ENCODE measurements around the gene BIRC5.
"Not testable (repeated sequence)": the region's sequence is repeated elsewhere in the genome, so short reads cannot be mapped to it uniquely, and the experiment has no call there.

The BIRC5 gene

DNA sequence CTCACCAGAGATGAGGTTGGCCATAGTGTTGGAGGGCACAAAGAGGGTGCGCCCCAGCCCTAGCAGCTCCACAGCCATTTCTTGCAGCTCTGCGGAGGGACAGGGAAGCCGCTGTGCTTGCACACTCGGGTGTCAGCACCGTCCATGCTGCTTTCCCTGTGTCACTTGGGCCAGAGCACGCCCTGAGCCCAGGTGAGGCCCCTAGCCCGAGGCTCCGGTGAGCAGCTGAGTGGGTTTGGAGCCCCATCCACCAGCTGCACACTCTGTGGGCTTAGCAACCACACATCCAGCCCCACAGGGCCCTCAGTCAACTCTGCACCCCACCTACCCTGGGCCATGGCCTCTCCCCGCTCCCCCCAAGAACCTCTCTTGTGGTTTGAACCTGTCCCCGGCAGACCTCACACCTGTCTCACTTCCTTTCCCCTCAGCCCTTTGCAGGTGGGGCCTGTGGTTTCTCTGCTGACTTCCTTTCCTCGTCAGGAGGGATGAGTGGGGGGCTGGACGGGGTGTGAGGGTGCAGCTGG, 38.1 kb downstream of the BIRC5 start:
- peaks cover 39% of the 10 kb centered on the region for H3K4me1 Mint-ChIP-seq (ENCODE audit: low read depth)
- H3K36me3 Mint-ChIP-seq: no peaks in the 10 kb centered on the region
- peak overlapping the region; percentile 34 for H3K27ac Mint-ChIP-seq
- H3K4me3 Mint-ChIP-seq: peak overlapping the region; percentile 84
- H3K27me3 Mint-ChIP-seq: no peaks in the 10 kb centered on the region
- H3K9me3 Mint-ChIP-seq (ENCODE audit: low read depth): no peaks in the 10 kb centered on the region

GRCh38 chr17:78252701-78253635, 38.9 kb downstream of the BIRC5 start:
- no peaks in the 10 kb centered on the region for H3K27me3 Mint-ChIP-seq
- no peaks in the 10 kb centered on the region for H3K36me3 Mint-ChIP-seq
- no peaks in the 10 kb centered on the region for H3K9me3 Mint-ChIP-seq (ENCODE audit: low read depth)
- H3K27ac Mint-ChIP-seq: peak overlapping the region; percentile 72
- peak overlapping the region; percentile 84 for H3K4me3 Mint-ChIP-seq
- H3K4me1 Mint-ChIP-seq (ENCODE audit: low read depth): peaks cover 44% of the 10 kb centered on the region

- peak overlapping the region; percentile 86 for H3K27ac Mint-ChIP-seq
- not testable (repeated sequence) for H3K27me3 Mint-ChIP-seq; H3K9me3 Mint-ChIP-seq (ENCODE audit: low read depth); H3K36me3 Mint-ChIP-seq
- peak overlapping the region; percentile 83 for H3K4me3 Mint-ChIP-seq
- peaks cover 49% of the 10 kb centered on the region for H3K4me1 Mint-ChIP-seq (ENCODE audit: low read depth)
Measured at GRCh38 chr17:78253636-78253945, 39.5 kb downstream of the BIRC5 start.

- peak overlapping the region; percentile 86 for H3K27ac Mint-ChIP-seq
- no peaks in the 10 kb centered on the region for H3K9me3 Mint-ChIP-seq (ENCODE audit: low read depth)
- H3K36me3 Mint-ChIP-seq: no peaks in the 10 kb centered on the region
- peak overlapping the region; percentile 83 for H3K4me3 Mint-ChIP-seq
- no peaks in the 10 kb centered on the region for H3K27me3 Mint-ChIP-seq
- H3K4me1 Mint-ChIP-seq (ENCODE audit: low read depth): peaks cover 49% of the 10 kb centered on the region
Measured at GRCh38 chr17:78253946-78254672, 40.1 kb downstream of the BIRC5 start.

DNA sequence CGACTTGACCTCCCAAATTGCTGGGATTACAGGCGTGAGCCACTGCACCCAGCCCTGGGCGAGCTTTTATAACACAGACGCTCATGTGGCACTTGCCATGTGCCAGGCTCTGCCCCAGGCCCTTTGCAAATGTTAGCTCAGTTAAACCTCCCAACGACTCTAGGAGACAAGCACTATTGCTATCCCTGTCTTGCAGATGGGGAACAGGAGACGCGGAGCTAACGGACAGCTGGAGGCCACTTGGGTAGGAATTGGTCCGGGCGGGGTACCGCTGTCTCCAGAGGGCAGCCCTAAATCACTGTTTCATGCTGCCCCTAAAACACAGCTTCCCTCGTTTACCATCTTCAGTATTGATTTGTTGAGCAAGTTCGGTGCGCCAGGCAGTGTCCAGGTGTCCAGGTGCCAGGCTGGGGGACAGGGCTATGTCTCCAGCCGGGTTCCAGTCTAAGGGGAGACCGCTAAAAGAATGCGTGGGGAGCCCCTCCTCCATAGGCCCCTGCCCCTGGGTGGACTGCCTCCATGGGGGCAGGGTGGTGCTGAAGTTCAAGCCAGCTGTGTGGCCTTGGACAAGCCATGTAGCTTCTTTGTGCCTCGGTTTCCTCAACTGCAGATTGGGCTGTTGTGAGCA, 41.1 kb downstream of the BIRC5 start:
- Mint-ChIP-seq H3K27ac (no peak overlapping the region), H3K27me3 (no peaks in the 10 kb centered on the region), H3K4me1 (ENCODE audit: low read depth) (peaks cover 56% of the 10 kb centered on the region), H3K9me3 (ENCODE audit: low read depth) (no peaks in the 10 kb centered on the region), H3K4me3 (peak overlapping the region; percentile 66), H3K36me3 (no peaks in the 10 kb centered on the region)

GRCh38 chr17:78255953-78256706, 42.1 kb downstream of the BIRC5 start:
- Mint-ChIP-seq H3K27me3 (no peaks in the 10 kb centered on the region), H3K27ac (no peak overlapping the region), H3K9me3 (ENCODE audit: low read depth) (no peaks in the 10 kb centered on the region), H3K36me3 (no peaks in the 10 kb centered on the region), H3K4me3 (peak overlapping the region; percentile 66), H3K4me1 (ENCODE audit: low read depth) (peaks cover 56% of the 10 kb centered on the region)

GRCh38 chr17:78256707-78257591, 42.9 kb downstream of the BIRC5 start:
- Mint-ChIP-seq H3K9me3 (ENCODE audit: low read depth) (no peaks in the 10 kb centered on the region), H3K36me3 (no peaks in the 10 kb centered on the region), H3K27me3 (no peaks in the 10 kb centered on the region), H3K4me1 (ENCODE audit: low read depth) (peaks cover 52% of the 10 kb centered on the region), H3K27ac (no peak overlapping the region), H3K4me3 (peak overlapping the region; percentile 40)

DNA sequence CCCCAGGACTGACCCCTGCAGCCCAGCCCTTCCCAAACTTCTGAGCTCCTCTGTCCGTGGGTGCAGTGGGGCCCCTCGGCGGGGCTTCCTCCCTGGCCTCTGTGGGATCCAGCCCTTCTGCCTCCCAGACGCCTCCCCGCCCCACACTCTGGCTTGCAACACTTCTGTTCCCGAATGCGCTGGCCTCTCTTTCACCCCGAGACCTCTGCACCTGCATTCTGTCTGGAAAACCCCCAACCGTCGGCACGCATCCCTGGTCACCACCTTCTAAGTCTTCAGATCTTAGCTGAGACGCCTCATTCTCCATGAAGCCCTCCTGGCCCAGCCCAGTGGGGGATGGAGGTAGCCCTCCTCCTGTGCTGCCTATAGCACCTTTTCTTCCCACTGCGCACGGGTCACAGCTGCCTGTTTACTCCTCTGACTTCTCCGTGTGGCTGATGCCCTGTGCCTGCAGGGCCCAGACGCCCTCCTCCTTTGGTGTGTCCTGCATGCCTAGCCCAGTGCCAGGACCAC, 43.8 kb downstream of the BIRC5 start:
- Mint-ChIP-seq H3K9me3 (ENCODE audit: low read depth) (no peaks in the 10 kb centered on the region), H3K36me3 (no peaks in the 10 kb centered on the region), H3K27ac (peak overlapping the region; percentile 83), H3K4me3 (peak overlapping the region; percentile 47), H3K27me3 (no peaks in the 10 kb centered on the region), H3K4me1 (ENCODE audit: low read depth) (peaks cover 46% of the 10 kb centered on the region)

DNA sequence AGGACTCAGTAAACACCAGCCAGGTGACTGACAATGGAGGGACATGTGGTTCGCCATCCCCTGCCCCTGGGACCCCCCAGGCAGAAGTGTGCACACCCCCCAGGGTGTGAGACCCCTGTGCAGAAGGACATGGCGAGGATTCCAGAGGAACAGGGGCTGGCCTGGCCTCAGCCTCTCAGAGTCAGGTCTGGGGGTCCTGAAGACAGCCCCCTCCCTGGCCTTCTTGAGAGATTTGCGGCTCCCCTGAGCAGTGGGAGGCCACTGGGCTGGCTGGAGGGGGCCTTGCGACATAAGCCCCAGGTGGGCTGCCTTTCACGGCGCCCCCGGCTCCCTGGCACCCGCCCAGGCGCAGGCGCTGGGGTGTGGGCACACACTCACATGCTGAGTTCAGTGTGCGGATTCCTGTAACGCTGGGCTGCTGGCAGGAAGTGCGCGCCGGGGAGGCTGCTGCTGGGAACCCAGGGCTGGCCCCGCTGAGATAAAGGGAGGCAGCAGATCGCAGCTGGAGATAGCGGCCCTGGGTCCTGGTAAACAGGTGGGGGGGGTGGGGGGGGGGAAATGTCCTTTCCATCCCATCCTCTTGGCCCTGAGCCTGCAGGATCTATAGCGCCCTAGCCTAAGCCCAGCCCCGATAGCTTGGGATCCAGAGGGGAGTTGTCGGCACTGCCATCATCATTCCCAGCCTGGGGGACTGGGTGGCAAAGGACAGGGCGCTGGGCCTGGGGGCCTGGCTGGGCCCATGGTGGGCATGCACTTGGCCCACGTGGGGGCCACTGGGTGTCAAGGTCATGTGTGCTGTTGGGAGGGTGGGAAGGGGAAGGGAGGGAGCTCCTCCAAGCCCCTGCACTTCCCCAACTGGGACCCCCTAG, 44.5 kb downstream of the BIRC5 start:
- peaks cover 41% of the 10 kb centered on the region for H3K4me1 Mint-ChIP-seq (ENCODE audit: low read depth)
- no peaks in the 10 kb centered on the region for H3K9me3 Mint-ChIP-seq (ENCODE audit: low read depth)
- H3K27ac Mint-ChIP-seq: peak overlapping the region; percentile 83
- no peaks in the 10 kb centered on the region for H3K36me3 Mint-ChIP-seq
- no peaks in the 10 kb centered on the region for H3K27me3 Mint-ChIP-seq
- H3K4me3 Mint-ChIP-seq: peak overlapping the region; percentile 66

DNA sequence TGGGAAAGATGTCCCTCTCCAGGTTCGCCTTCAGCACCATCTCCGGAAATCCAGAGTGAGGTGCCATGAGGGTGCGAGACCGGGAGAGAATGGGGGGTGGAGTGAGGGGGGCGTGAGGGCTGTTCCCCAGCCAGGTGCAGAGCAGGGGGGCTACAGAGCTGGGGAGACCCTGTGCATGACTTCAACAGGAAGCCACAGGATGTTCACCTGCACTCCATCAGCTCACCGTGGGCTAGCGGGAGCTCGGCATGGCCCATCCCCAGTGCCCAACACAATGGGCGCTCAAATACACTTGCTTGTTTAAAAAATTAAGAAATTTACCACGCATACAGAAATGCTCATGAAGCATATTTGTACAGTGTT, 45.1 kb downstream of the BIRC5 start:
- H3K4me3 Mint-ChIP-seq: no peak overlapping the region
- no peaks in the 10 kb centered on the region for H3K27me3 Mint-ChIP-seq
- no peaks in the 10 kb centered on the region for H3K9me3 Mint-ChIP-seq (ENCODE audit: low read depth)
- H3K36me3 Mint-ChIP-seq: no peaks in the 10 kb centered on the region
- H3K27ac Mint-ChIP-seq: no peak overlapping the region
- H3K4me1 Mint-ChIP-seq (ENCODE audit: low read depth): peaks cover 39% of the 10 kb centered on the region

- Mint-ChIP-seq H3K4me1 (ENCODE audit: low read depth) (peaks cover 25% of the 10 kb centered on the region), H3K9me3 (ENCODE audit: low read depth) (no peaks in the 10 kb centered on the region), H3K36me3 (no peaks in the 10 kb centered on the region), H3K4me3 (no peak overlapping the region), H3K27me3 (no peaks in the 10 kb centered on the region), H3K27ac (no peak overlapping the region)
Measured at GRCh38 chr17:78263063-78263735, 49.1 kb downstream of the BIRC5 start.

GRCh38 chr17:78263736-78264340, 49.8 kb downstream of the BIRC5 start:
- Mint-ChIP-seq H3K4me3 (no peak overlapping the region), H3K36me3 (no peaks in the 10 kb centered on the region), H3K4me1 (ENCODE audit: low read depth) (peaks cover 22% of the 10 kb centered on the region), H3K9me3 (ENCODE audit: low read depth) (no peaks in the 10 kb centered on the region), H3K27ac (no peak overlapping the region), H3K27me3 (no peaks in the 10 kb centered on the region)

Data from activated naive CD8-positive, alpha-beta T cell (primary cell).